Activated CD8-positive, alpha-beta T cell treated with anti-CD3 and anti-CD28 coated beads for 36 hours (primary cell): Measurements from ENCODE around the gene ADAD2. TPM values are rescaled to one million over a fixed set of nuclear protein-coding genes. Genes with fewer than 3 reads are reported as not detected.

Experiments used
- ATAC-seq: fragments of 200-7000 bp; cut with Tn5 transposase; one replicate; pipeline ENCODE4 v1.10.0; 2021; ENCODE audit warnings: mild to moderate bottlenecking, moderate library complexity
- CTCF ChIA-PET: fragments of 350-600 bp; sonication (Branson Sonifier 250); formaldehyde crosslinking; loops from one replicate; lab custom pipeline; 2021; ENCODE audit warnings: antibody characterized with exemption; lab: Charles Lee
- POLR2A ChIA-PET: fragments of 350-600 bp; sonication (Branson Sonifier 250); formaldehyde crosslinking; loops from one replicate; lab custom pipeline; 2021; ENCODE audit warnings: antibody characterized with exemption; lab: Charles Lee
- DNase-seq: peaks from one replicate; pipeline ENCODE4 v3.0.0-alpha.2; 2020
- H3K27ac Mint-ChIP-seq: one replicate; pipeline ENCODE4 v1.8.0; 2021; ENCODE audit warnings: mild to moderate bottlenecking, mixed read lengths
- H3K27me3 Mint-ChIP-seq: one replicate; pipeline ENCODE4 v1.8.0; 2021; ENCODE audit warnings: mixed read lengths
- H3K36me3 Mint-ChIP-seq: one replicate; pipeline ENCODE4 v1.8.0; 2021; ENCODE audit warnings: low read depth, mixed read lengths
- H3K4me1 Mint-ChIP-seq: one replicate; pipeline ENCODE4 v1.8.0; 2021; ENCODE audit warnings: low read depth, mixed read lengths
- H3K4me3 Mint-ChIP-seq: one replicate; pipeline ENCODE4 v1.8.0; 2021; ENCODE audit warnings: mild to moderate bottlenecking, moderate library complexity, mixed read lengths
- H3K9me3 Mint-ChIP-seq: one replicate; pipeline ENCODE4 v1.8.0; 2021; ENCODE audit warnings: mixed read lengths
- intact Hi-C: fragments of 100-400 bp; cut with micrococcal nuclease; formaldehyde crosslinking; loops from one replicate; pipeline ENCODE4 v1.10.0; 2022
- total RNA-seq, 2 experiments: library from RNA; stranded (reverse); gene quantifications; one replicate each; pipeline ENCODE4 v1.2.3, GENCODE V29; 2021
- TF ChIP-seq, protein P1 (sequence below): fragments of 200-600 bp; IDR thresholded peaks from one replicate; pipeline ENCODE4 v1.8.0; 2022; ENCODE audit warnings: antibody characterized with exemption, mild to moderate bottlenecking

The ADAD2 gene
- total RNA-seq, 2 experiments from 2014 or later, result 0.16 to 0.63 TPM

DNA sequence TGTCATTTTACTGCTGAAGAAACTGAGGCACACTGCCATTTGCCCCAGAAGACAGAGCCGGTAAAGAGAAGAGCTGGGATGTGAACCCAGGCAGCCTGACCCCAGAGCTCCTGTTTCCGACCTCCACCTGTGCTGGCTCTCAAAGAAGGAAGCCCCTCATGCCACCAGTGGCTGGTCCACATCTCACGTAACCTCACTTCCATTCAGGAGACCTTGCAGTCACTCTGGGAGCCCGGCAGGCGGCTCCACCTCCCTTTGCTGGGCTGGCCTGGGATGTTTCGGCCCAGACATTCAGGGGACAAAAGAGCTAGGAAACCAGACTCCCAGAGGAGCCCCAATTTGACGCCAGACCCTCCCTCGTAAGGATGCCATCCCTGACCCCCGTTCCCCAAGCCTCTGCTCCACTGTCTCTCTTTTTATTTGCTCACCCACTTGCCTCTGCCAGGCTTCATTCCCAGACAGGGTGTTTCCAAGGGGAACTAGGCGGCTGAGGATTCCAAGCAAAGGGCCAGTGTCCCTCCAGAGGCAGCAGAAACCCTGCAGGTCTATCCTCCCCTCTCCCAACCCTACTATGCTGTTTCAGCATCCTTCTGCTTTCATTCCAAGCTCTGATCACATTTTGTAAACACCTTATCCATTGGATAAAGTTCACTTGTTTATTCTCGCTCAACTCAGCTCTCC is 6.9 kb upstream of the ADAD2 start:
- ChIA-PET CTCF (interaction anchor here (4.5 to 7.8 kb wide), 2 partner anchors 7 to 96 kb away, joined by 54 to 102 read pairs; no protein-coding TSS in a partner anchor), POLR2A (interaction anchor here (0.6 to 1.0 kb wide), 3 partner anchors 68 to 547 kb away, joined by 3 to 4 read pairs (median 3); no protein-coding TSS in a partner anchor)
- no peak overlapping the region for H3K27ac Mint-ChIP-seq
- peaks cover 14% of the 10 kb centered on the region for H3K4me1 Mint-ChIP-seq
- intact Hi-C loops, result no loop called here
- H3K9me3 Mint-ChIP-seq, result no peaks in the 10 kb centered on the region
- TF ChIP-seq, protein P1, sequence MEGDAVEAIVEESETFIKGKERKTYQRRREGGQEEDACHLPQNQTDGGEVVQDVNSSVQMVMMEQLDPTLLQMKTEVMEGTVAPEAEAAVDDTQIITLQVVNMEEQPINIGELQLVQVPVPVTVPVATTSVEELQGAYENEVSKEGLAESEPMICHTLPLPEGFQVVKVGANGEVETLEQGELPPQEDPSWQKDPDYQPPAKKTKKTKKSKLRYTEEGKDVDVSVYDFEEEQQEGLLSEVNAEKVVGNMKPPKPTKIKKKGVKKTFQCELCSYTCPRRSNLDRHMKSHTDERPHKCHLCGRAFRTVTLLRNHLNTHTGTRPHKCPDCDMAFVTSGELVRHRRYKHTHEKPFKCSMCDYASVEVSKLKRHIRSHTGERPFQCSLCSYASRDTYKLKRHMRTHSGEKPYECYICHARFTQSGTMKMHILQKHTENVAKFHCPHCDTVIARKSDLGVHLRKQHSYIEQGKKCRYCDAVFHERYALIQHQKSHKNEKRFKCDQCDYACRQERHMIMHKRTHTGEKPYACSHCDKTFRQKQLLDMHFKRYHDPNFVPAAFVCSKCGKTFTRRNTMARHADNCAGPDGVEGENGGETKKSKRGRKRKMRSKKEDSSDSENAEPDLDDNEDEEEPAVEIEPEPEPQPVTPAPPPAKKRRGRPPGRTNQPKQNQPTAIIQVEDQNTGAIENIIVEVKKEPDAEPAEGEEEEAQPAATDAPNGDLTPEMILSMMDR, result no peak
- H3K36me3 Mint-ChIP-seq, result peaks cover 22% of the 10 kb centered on the region
- DNase-seq (no peak), ATAC-seq (no peak)
- no peaks in the 10 kb centered on the region for H3K27me3 Mint-ChIP-seq
- H3K4me3 Mint-ChIP-seq, result no peak overlapping the region

DNA sequence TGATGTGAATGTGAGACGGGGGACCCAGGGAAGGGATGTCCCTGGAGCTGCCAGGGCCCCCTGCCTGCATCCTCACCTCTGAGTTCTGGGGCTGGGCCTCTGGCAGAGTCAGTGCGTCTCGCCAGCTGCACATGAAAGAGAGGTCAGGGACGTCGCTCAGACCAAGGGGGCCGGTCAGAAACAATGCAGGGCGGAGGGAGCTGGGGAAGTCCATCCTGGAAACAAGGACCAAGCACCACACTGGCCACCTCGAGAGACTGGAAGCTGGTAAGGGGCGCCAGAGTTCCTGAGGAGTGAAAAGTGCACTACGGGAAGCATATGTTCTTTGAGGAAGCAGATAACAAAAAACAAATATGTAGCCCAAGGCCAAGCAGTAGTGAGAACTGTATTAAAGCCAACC is 6.2 kb upstream of the ADAD2 start:
- intact Hi-C loops, result loop anchor here (5.0 kb wide), 1 partner anchor 97 kb away; no protein-coding TSS in a partner anchor
- peaks cover 22% of the 10 kb centered on the region for H3K36me3 Mint-ChIP-seq
- H3K27me3 Mint-ChIP-seq, result no peaks in the 10 kb centered on the region

DNA sequence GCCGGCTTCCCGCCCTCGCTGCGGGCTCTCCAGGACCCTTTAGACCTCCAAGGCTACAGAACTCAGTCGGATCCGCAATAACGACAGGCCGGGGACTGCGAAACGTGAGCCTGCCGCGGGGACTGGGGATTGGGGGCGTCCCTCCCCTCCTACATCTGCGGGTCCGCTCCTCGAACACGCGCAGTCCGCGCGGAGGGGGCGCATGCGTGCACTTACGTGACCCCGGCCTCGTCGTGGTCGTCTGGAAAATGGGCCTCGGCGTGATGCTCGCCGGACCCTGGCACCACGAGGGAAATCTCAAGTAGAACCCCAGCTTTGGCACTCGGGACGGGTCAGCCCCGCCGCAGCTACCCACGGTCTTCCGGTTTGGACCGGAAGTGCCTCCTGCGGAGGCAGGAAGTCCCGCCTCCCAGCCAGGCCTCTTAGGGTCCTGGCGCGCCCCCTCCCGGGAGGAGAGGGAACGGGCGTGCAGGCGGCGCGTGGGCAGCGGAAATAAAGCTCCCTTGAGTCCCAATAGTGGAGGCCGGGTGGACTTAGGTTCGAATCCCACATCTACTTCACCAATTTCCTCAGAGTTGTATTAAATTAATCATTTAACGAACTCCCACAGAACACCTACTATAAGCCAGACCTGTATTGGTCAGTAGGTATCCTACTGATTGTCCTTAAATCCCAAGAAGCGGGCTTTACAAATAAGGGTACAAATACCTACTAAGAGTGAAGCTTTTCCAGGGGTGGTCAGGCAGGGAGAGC is 4.1 kb upstream of the ADAD2 start, which contains the start of gene TAF1C:
TAF1C (minus strand) TSS at position 373 of the 753 bp plus-strand sequence. CDS start 2,069 bp downstream, outside the sequence.
- POLR2A ChIA-PET, result interaction anchor here (1.2 to 2.5 kb wide), 2 partner anchors 71 to 98 kb away, joined by 4 to 10 read pairs; partner anchors contain the start of gene MBTPS1
- peaks cover 14% of the 10 kb centered on the region for H3K4me1 Mint-ChIP-seq
- H3K27ac Mint-ChIP-seq, result peak within 1 kb of the TSS; percentile 95
- TF ChIP-seq, protein P1, result peak; percentile 86
- H3K36me3 Mint-ChIP-seq, result peaks cover 19% of the 10 kb centered on the region
- H3K4me3 Mint-ChIP-seq, result peak within 1 kb of the TSS; percentile 94
- ATAC-seq (peak; percentile 98), DNase-seq (peak; percentile 97)
- CTCF ChIA-PET, result interaction anchor here (0.6 to 7.8 kb wide), 38 partner anchors 10 to 378 kb away, joined by 3 to 102 read pairs (median 4); partner anchors contain the start of genes DNAAF1, HSDL1, MBTPS1 and OSGIN1
- no peaks in the 10 kb centered on the region for H3K9me3 Mint-ChIP-seq
- H3K27me3 Mint-ChIP-seq, result no peaks in the 10 kb centered on the region
- intact Hi-C loops, result loop anchor here (5.0 kb wide), 1 partner anchor 100 kb away; no protein-coding TSS in a partner anchor

More for the DNA sequence above, 6.2 kb upstream of the ADAD2 start:
- ChIA-PET POLR2A (no interaction called here), CTCF (interaction anchor here (4.5 to 7.8 kb wide), 2 partner anchors 8 to 97 kb away, joined by 54 to 102 read pairs; no protein-coding TSS in a partner anchor)
- Mint-ChIP-seq H3K4me3 (peak overlapping the region; percentile 94), H3K9me3 (no peaks in the 10 kb centered on the region), H3K4me1 (peaks cover 14% of the 10 kb centered on the region), H3K27ac (no peak overlapping the region)
- TF ChIP-seq, protein P1, result no peak
- DNase-seq (no peak), ATAC-seq (no peak)

DNA sequence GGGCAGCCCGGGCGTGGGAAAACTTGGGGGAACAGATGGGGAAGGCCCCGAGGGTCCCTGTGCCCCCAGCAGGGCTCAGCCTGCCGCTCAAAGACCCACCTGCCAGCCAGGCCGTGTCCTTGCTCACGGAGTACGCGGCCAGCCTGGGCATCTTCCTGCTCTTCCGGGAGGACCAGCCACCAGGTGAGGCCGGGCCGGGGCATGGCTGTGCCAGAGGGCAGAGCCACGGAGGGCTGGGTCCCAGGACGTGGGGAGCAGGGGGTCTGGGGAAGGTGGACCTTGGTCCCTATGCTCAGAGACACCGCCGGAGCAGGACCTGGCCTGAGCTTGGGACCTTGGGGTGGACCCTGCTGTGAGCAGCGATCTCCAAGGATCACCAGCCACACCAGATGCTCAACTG is 509 bp downstream of the ADAD2 start:
- CTCF ChIA-PET, result no interaction called here
- H3K4me1 Mint-ChIP-seq, result peaks cover 16% of the 10 kb centered on the region
- no peak overlapping the region for H3K27ac Mint-ChIP-seq
- TF ChIP-seq, protein P1, result no peak
- H3K4me3 Mint-ChIP-seq, result no peak overlapping the region
- no peak for DNase-seq
- H3K27me3 Mint-ChIP-seq, result no peaks in the 10 kb centered on the region
- H3K36me3 Mint-ChIP-seq, result peaks cover 3% of the 10 kb centered on the region
- intact Hi-C loops, result no loop called here
- POLR2A ChIA-PET, result interaction anchor here (1.0 kb wide), 1 partner anchor 13 kb away, joined by 3 read pairs; no protein-coding TSS in a partner anchor
- ATAC-seq, result no peak
- H3K9me3 Mint-ChIP-seq, result no peaks in the 10 kb centered on the region
